SU-DHL-6 (cell line): ENCODE data around the gene USP54.

ENCODE experiments used
- H2AFZ ChIP-seq: fragments of 200-600 bp; sonication (generic); 2 replicates; pipeline ENCODE4 v1.6.1; 2014; ENCODE audit warnings: low read depth, mild to moderate bottlenecking, moderate library complexity, mixed read lengths, antibody characterized with exemption, low read length; ENCODE audit not compliant: severe bottlenecking
- H3F3A ChIP-seq: fragments of 200-600 bp; shearing (Covaris generic); 2 replicates; pipeline ENCODE4 v1.6.0; 2016; ENCODE audit warnings: antibody characterized with exemption, mild to moderate bottlenecking; ENCODE audit not compliant: insufficient read depth
- H3K27ac ChIP-seq: fragments of 200-600 bp; sonication (generic); 2 replicates; pipeline ENCODE4 v1.5.1; 2016; ENCODE audit warnings: low read depth, mild to moderate bottlenecking, low read length, moderate library complexity, mixed read lengths
- H3K27me3 ChIP-seq: fragments of 200-600 bp; sonication (generic), shearing (Covaris generic); 2 replicates; pipeline ENCODE4 v1.6.0; 2014; ENCODE audit warnings: mild to moderate bottlenecking, low read length
- H3K36me3 ChIP-seq: fragments of 200-600 bp; sonication (generic); 2 replicates; pipeline ENCODE4 v1.6.1; 2014; ENCODE audit warnings: mild to moderate bottlenecking, low read length, mixed read lengths
- H3K4me2 ChIP-seq: fragments of 300-600, 200-600 bp; shearing (Covaris generic), sonication (generic); 2 replicates; pipeline ENCODE4 v1.6.0; 2014; ENCODE audit warnings: low read length, low read depth, mild to moderate bottlenecking; ENCODE audit not compliant: poor library complexity, severe bottlenecking
- H3K4me3 ChIP-seq: fragments of 200-600 bp; sonication (generic); 2 replicates; pipeline ENCODE4 v1.5.1; 2014; ENCODE audit warnings: antibody characterized with exemption, low read length, mild to moderate bottlenecking, mixed read lengths; ENCODE audit not compliant: insufficient read depth, poor library complexity, severe bottlenecking
- H3K79me2 ChIP-seq: fragments of 200-600 bp; sonication (generic); 2 replicates; pipeline ENCODE4 v1.6.1; 2014; ENCODE audit warnings: mild to moderate bottlenecking, low read length, moderate library complexity; ENCODE audit not compliant: insufficient read depth
- H3K9ac ChIP-seq: fragments of 200-600 bp; sonication (generic); 2 replicates; pipeline ENCODE4 v1.7.0; 2014; ENCODE audit warnings: mild to moderate bottlenecking, low read length
- H3K9me2 ChIP-seq: fragments of 200-600 bp; sonication (generic); replicated peaks from 2 replicates; pipeline ENCODE4 v1.6.1; 2014; ENCODE audit warnings: low read length; ENCODE audit not compliant: insufficient read depth
- H3K9me3 ChIP-seq: fragments of 200-600 bp; sonication (generic); 2 replicates; pipeline ENCODE4 v1.6.1; 2014; ENCODE audit warnings: low read length, mixed read lengths; ENCODE audit not compliant: insufficient read depth
- H4K20me1 ChIP-seq: fragments of 200-600 bp; sonication (generic); 2 replicates; pipeline ENCODE4 v1.6.1; 2014; ENCODE audit warnings: low read depth, mild to moderate bottlenecking, antibody characterized with exemption, low read length, moderate library complexity, mixed read lengths
- CTCF ChIP-seq: fragments of 200-600 bp; sonication (generic); IDR thresholded peaks from one replicate; pipeline ENCODE4 v1.5.1; 2017; ENCODE audit warnings: antibody characterized with exemption, mild to moderate bottlenecking, low read length, moderate library complexity; ENCODE audit not compliant: insufficient read depth, poor library complexity, severe bottlenecking
- EZH2phosphoT487 ChIP-seq: fragments of 200-600 bp; sonication (generic), shearing (Covaris generic); conservative IDR thresholded peaks from 2 replicates; pipeline ENCODE4 v1.6.1; 2018; ENCODE audit warnings: mild to moderate bottlenecking, antibody characterized with exemption, low read length, moderate library complexity, mixed read lengths

The USP54 gene

GRCh38 chr10:73597346-73597745 is 6.2 kb upstream of the USP54 start:
- Histone ChIP-seq H3K9ac (no peak overlapping the region), H3F3A (no peaks in the 10 kb centered on the region), H3K9me2 (no peaks in the 10 kb centered on the region), H2AFZ (no peak overlapping the region), H4K20me1 (no peaks in the 10 kb centered on the region), H3K27me3 (no peaks in the 10 kb centered on the region), H3K79me2 (no peaks in the 10 kb centered on the region), H3K9me3 (no peaks in the 10 kb centered on the region), H3K4me3 (no peak overlapping the region), H3K4me2 (no peak overlapping the region), H3K36me3 (no peaks in the 10 kb centered on the region), H3K27ac (no peak overlapping the region)
- no peak for TF ChIP-seq CTCF

DNA sequence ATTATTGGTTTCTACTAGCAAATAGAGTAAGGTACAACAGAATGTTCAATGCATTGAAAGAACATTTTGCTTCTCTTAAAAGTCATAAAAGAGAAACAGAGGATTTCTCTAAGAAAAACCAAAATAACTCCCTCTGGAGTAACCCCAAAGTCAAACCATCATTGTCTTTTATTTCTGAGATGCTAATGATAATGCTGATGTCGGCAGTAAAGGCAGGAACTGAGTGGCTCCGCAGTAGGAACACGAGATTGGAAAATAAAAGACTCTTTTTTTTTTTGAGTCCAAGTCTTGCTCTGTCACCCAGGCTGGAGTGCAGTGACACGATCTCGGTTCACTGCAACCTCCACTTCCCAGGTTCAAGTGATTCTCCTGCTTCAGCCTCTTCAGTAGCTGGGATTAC is 2.7 kb upstream of the USP54 start:
- H3F3A ChIP-seq: no peaks in the 10 kb centered on the region
- no peak overlapping the region for H3K4me3 ChIP-seq
- no peak overlapping the region for H3K27ac ChIP-seq
- no peaks in the 10 kb centered on the region for H3K9me3 ChIP-seq
- TF ChIP-seq CTCF: no peak
- no peak for TF ChIP-seq EZH2phosphoT487
- H3K9ac ChIP-seq: no peak overlapping the region
- no peaks in the 10 kb centered on the region for H3K27me3 ChIP-seq
- no peaks in the 10 kb centered on the region for H3K36me3 ChIP-seq
- H2AFZ ChIP-seq: no peak overlapping the region
- H3K79me2 ChIP-seq: no peaks in the 10 kb centered on the region
- H4K20me1 ChIP-seq: no peaks in the 10 kb centered on the region
- no peak overlapping the region for H3K4me2 ChIP-seq
- no peaks in the 10 kb centered on the region for H3K9me2 ChIP-seq

DNA sequence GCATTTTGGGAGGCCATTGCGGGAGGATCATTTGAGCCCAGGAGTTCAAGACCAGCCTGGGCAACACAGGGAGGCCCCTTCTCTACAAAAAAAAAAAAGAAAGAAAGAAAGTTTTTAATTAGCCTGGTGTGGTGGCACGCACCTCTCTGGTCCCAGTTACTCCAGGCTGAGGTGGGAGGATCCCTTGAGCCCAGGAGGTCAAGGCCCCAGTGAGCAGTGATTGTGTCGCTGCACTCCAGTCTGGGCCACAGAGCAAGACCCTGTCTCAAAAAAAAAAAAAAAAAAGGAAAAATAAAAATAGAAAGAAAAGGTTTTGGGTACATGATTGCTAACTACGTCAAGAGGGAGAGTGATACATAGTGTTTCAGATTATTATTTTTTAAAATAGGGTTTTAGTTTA is 2.0 kb upstream of the USP54 start:
- Histone ChIP-seq H3K79me2 (no peaks in the 10 kb centered on the region), H2AFZ (no peak overlapping the region), H3F3A (no peaks in the 10 kb centered on the region), H3K27ac (no peak overlapping the region), H3K9me2 (no peaks in the 10 kb centered on the region), H3K9me3 (no peaks in the 10 kb centered on the region), H3K4me2 (no peak overlapping the region), H3K9ac (no peak overlapping the region), H4K20me1 (no peaks in the 10 kb centered on the region), H3K4me3 (no peak overlapping the region), H3K36me3 (no peaks in the 10 kb centered on the region), H3K27me3 (no peaks in the 10 kb centered on the region)
- TF ChIP-seq CTCF (no peak), EZH2phosphoT487 (no peak)
